ENCODE measurements around the gene BUB3.

The BUB3 gene

GRCh38 chr10:123143825-123144168, 10.4 kb upstream of the BUB3 start:
- no peak for DNase-seq (ENCODE audit: low read depth in 1 of 2, low spot score in 1 of 2)
- no peak for TF ChIP-seq JUND (IDR thresholded peaks at IDR 0.05; ENCODE audit: low read depth)
- in situ Hi-C loops (cut with HindIII; ENCODE audit: low pct_unique_long_range_greater_than_20kb, low sequenced_read_pairs): no loop called here

- in situ Hi-C loops (cut with HindIII; ENCODE audit: low pct_unique_long_range_greater_than_20kb, low sequenced_read_pairs): no loop called here
- TF ChIP-seq JUND (IDR thresholded peaks at IDR 0.05; ENCODE audit: low read depth): no peak
- DNase-seq (ENCODE audit: low read depth in 1 of 2, low spot score in 1 of 2): peak; percentile 61 to 82
Observed at GRCh38 chr10:123144697-123145541, 9.3 kb upstream of the BUB3 start.

- no peak for TF ChIP-seq JUND (IDR thresholded peaks at IDR 0.05; ENCODE audit: low read depth)
- in situ Hi-C loops (cut with HindIII; ENCODE audit: low pct_unique_long_range_greater_than_20kb, low sequenced_read_pairs): no loop called here
- DNase-seq (ENCODE audit: low read depth in 1 of 2, low spot score in 1 of 2): no peak
Observed at GRCh38 chr10:123145542-123146012, 8.6 kb upstream of the BUB3 start.

- in situ Hi-C loops (cut with HindIII; ENCODE audit: low pct_unique_long_range_greater_than_20kb, low sequenced_read_pairs): no loop called here
- TF ChIP-seq JUND (IDR thresholded peaks at IDR 0.05; ENCODE audit: low read depth): no peak
Observed at GRCh38 chr10:123146013-123146893, 7.9 kb upstream of the BUB3 start.

GRCh38 chr10:123146894-123147634, 7.1 kb upstream of the BUB3 start:
- in situ Hi-C loops (cut with HindIII; ENCODE audit: low pct_unique_long_range_greater_than_20kb, low sequenced_read_pairs): no loop called here
- TF ChIP-seq JUND (IDR thresholded peaks at IDR 0.05; ENCODE audit: low read depth): no peak
- no peak for DNase-seq (ENCODE audit: low read depth in 1 of 2, low spot score in 1 of 2)

More at GRCh38 chr10:123146013-123146893, 7.9 kb upstream of the BUB3 start:
- no peak for DNase-seq (ENCODE audit: low read depth in 1 of 2, low spot score in 1 of 2)

GRCh38 chr10:123147635-123148413, 6.4 kb upstream of the BUB3 start, which contains the start of gene HMX2:
Gene HMX2 (plus strand): TSS chr10:123148136. CDS start chr10:123148379, 243 bp downstream.
- no peak for DNase-seq (ENCODE audit: low read depth in 1 of 2, low spot score in 1 of 2)
- no peak for TF ChIP-seq JUND (IDR thresholded peaks at IDR 0.05; ENCODE audit: low read depth)
- in situ Hi-C loops (cut with HindIII; ENCODE audit: low pct_unique_long_range_greater_than_20kb, low sequenced_read_pairs): no loop called here

- no peak for TF ChIP-seq JUND (IDR thresholded peaks at IDR 0.05; ENCODE audit: low read depth)
- in situ Hi-C loops (cut with HindIII; ENCODE audit: low pct_unique_long_range_greater_than_20kb, low sequenced_read_pairs): no loop called here
- no peak for DNase-seq (ENCODE audit: low read depth in 1 of 2, low spot score in 1 of 2)
Observed at GRCh38 chr10:123148414-123149161, 5.6 kb upstream of the BUB3 start.

GRCh38 chr10:123149162-123149567, 5.0 kb upstream of the BUB3 start:
- no peak for TF ChIP-seq JUND (IDR thresholded peaks at IDR 0.05; ENCODE audit: low read depth)

GRCh38 chr10:123149568-123150270, 4.5 kb upstream of the BUB3 start:
- DNase-seq (ENCODE audit: low read depth in 1 of 2, low spot score in 1 of 2): no peak
- no peak for TF ChIP-seq JUND (IDR thresholded peaks at IDR 0.05; ENCODE audit: low read depth)
- in situ Hi-C loops (cut with HindIII; ENCODE audit: low pct_unique_long_range_greater_than_20kb, low sequenced_read_pairs): no loop called here

More at GRCh38 chr10:123149162-123149567, 5.0 kb upstream of the BUB3 start:
- in situ Hi-C loops (cut with HindIII; ENCODE audit: low pct_unique_long_range_greater_than_20kb, low sequenced_read_pairs): no loop called here
- no peak for DNase-seq (ENCODE audit: low read depth in 1 of 2, low spot score in 1 of 2)

GRCh38 chr10:123150271-123150985, 3.8 kb upstream of the BUB3 start:
- in situ Hi-C loops (cut with HindIII; ENCODE audit: low pct_unique_long_range_greater_than_20kb, low sequenced_read_pairs): no loop called here
- no peak for DNase-seq (ENCODE audit: low read depth in 1 of 2, low spot score in 1 of 2)
- TF ChIP-seq JUND (IDR thresholded peaks at IDR 0.05; ENCODE audit: low read depth): no peak

Data from T47D (cell line).